ENCODE data around the gene PDE8B. TPM values are rescaled to one million over a fixed set of nuclear protein-coding genes. Genes with fewer than 3 reads are reported as not detected.

PDE8B gene
- total RNA-seq, 1 experiment from 2014 or later, result 0.54 TPM

GRCh38 chr5:77394064-77394715, 183.7 kb downstream of the PDE8B start:
- H3K4me3 Mint-ChIP-seq (ENCODE audit: low read depth, unreplicated experiment), result no peak overlapping the region
- CTCF ChIA-PET, result interaction anchor here (0.7 kb wide), 1 partner anchor 51 kb away, joined by 3 read pairs; no protein-coding TSS in a partner anchor
- DNase-seq, result no peak
- no TSS peak for BruUV-seq (replicated peaks)
- H3K4me1 Mint-ChIP-seq (ENCODE audit: low read depth, unreplicated experiment), result no peaks in the 10 kb centered on the region
- H3K27ac Mint-ChIP-seq (ENCODE audit: unreplicated experiment), result no peak overlapping the region
- no peaks in the 10 kb centered on the region for H3K36me3 Mint-ChIP-seq (ENCODE audit: insufficient read depth, unreplicated experiment)
- intact Hi-C loops (cut with micrococcal nuclease; ENCODE audit: unreplicated experiment), result no loop called here
- TF ChIP-seq CTCF (IDR thresholded peaks at IDR 0.05; ENCODE audit: unreplicated experiment), result no peak
- H3K27me3 Mint-ChIP-seq (ENCODE audit: unreplicated experiment), result no peaks in the 10 kb centered on the region
- H3K9me3 Mint-ChIP-seq (ENCODE audit: low read depth, unreplicated experiment), result no peaks in the 10 kb centered on the region

GRCh38 chr5:77396017-77396416, 185.5 kb downstream of the PDE8B start:
- CTCF ChIA-PET, result no interaction called here
- H3K27ac Mint-ChIP-seq (ENCODE audit: unreplicated experiment), result no peak overlapping the region

GRCh38 chr5:77397686-77398292, 187.3 kb downstream of the PDE8B start:
- Mint-ChIP-seq H3K4me1 (ENCODE audit: low read depth, unreplicated experiment) (no peaks in the 10 kb centered on the region), H3K27me3 (ENCODE audit: unreplicated experiment) (no peaks in the 10 kb centered on the region), H3K9me3 (ENCODE audit: low read depth, unreplicated experiment) (no peaks in the 10 kb centered on the region), H3K27ac (ENCODE audit: unreplicated experiment) (no peak overlapping the region), H3K36me3 (ENCODE audit: insufficient read depth, unreplicated experiment) (no peaks in the 10 kb centered on the region), H3K4me3 (ENCODE audit: low read depth, unreplicated experiment) (no peak overlapping the region)
- CTCF ChIA-PET, result interaction anchor here (0.7 kb wide), 1 partner anchor 35 kb away, joined by 6 read pairs; no protein-coding TSS in a partner anchor
- intact Hi-C loops (cut with micrococcal nuclease; ENCODE audit: unreplicated experiment), result no loop called here
- DNase-seq, result no peak
- BruUV-seq (replicated peaks), result no TSS peak
- TF ChIP-seq CTCF (IDR thresholded peaks at IDR 0.05; ENCODE audit: unreplicated experiment), result no peak

More at GRCh38 chr5:77396017-77396416, 185.5 kb downstream of the PDE8B start:
- TF ChIP-seq CTCF (IDR thresholded peaks at IDR 0.05; ENCODE audit: unreplicated experiment), result no peak
- H3K36me3 Mint-ChIP-seq (ENCODE audit: insufficient read depth, unreplicated experiment), result no peaks in the 10 kb centered on the region
- no peaks in the 10 kb centered on the region for H3K9me3 Mint-ChIP-seq (ENCODE audit: low read depth, unreplicated experiment)
- no peak for DNase-seq
- intact Hi-C loops (cut with micrococcal nuclease; ENCODE audit: unreplicated experiment), result no loop called here
- no peaks in the 10 kb centered on the region for H3K27me3 Mint-ChIP-seq (ENCODE audit: unreplicated experiment)
- no TSS peak for BruUV-seq (replicated peaks)
- H3K4me1 Mint-ChIP-seq (ENCODE audit: low read depth, unreplicated experiment), result no peaks in the 10 kb centered on the region
- H3K4me3 Mint-ChIP-seq (ENCODE audit: low read depth, unreplicated experiment), result no peak overlapping the region

- H3K36me3 Mint-ChIP-seq (ENCODE audit: insufficient read depth, unreplicated experiment), result no peaks in the 10 kb centered on the region
Observed at GRCh38 chr5:77398458-77398857, 188.0 kb downstream of the PDE8B start.

More at GRCh38 chr5:77398458-77398857, 188.0 kb downstream of the PDE8B start:
- BruUV-seq (replicated peaks), result no TSS peak
- Mint-ChIP-seq H3K4me3 (ENCODE audit: low read depth, unreplicated experiment) (no peak overlapping the region), H3K27me3 (ENCODE audit: unreplicated experiment) (no peaks in the 10 kb centered on the region), H3K9me3 (ENCODE audit: low read depth, unreplicated experiment) (no peaks in the 10 kb centered on the region), H3K27ac (ENCODE audit: unreplicated experiment) (no peak overlapping the region), H3K4me1 (ENCODE audit: low read depth, unreplicated experiment) (no peaks in the 10 kb centered on the region)
- CTCF ChIA-PET, result interaction anchor here (0.7 kb wide), 1 partner anchor 34 kb away, joined by 6 read pairs; no protein-coding TSS in a partner anchor
- intact Hi-C loops (cut with micrococcal nuclease; ENCODE audit: unreplicated experiment), result no loop called here
- no peak for TF ChIP-seq CTCF (IDR thresholded peaks at IDR 0.05; ENCODE audit: unreplicated experiment)
- DNase-seq, result no peak
